ENCODE measurements around the gene TMPRSS12.

GRCh38 chr12:50842637-50843493 lies at the start of gene TMPRSS12:
- no peak for TF ChIP-seq CTCF (IDR thresholded peaks at IDR 0.05)
- TF ChIP-seq POLR2A (IDR thresholded peaks at IDR 0.05) = no peak
